NCI-H345 treated with DMSO at 0.1 percent for 48 hours (cell line): Measurements from ENCODE around the gene LIMS1.
"Not testable (repeated sequence)": the region's sequence is repeated elsewhere in the genome, so short reads cannot be mapped to it uniquely, and the experiment has no call there.

ENCODE experiments used
- DNase-seq: peaks from one replicate; lab custom pipeline; 2025; ENCODE audit not compliant: unreplicated experiment; lab: John Stamatoyannopoulos, UW

The LIMS1 gene, protein sequence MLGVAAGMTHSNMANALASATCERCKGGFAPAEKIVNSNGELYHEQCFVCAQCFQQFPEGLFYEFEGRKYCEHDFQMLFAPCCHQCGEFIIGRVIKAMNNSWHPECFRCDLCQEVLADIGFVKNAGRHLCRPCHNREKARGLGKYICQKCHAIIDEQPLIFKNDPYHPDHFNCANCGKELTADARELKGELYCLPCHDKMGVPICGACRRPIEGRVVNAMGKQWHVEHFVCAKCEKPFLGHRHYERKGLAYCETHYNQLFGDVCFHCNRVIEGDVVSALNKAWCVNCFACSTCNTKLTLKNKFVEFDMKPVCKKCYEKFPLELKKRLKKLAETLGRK

DNA sequence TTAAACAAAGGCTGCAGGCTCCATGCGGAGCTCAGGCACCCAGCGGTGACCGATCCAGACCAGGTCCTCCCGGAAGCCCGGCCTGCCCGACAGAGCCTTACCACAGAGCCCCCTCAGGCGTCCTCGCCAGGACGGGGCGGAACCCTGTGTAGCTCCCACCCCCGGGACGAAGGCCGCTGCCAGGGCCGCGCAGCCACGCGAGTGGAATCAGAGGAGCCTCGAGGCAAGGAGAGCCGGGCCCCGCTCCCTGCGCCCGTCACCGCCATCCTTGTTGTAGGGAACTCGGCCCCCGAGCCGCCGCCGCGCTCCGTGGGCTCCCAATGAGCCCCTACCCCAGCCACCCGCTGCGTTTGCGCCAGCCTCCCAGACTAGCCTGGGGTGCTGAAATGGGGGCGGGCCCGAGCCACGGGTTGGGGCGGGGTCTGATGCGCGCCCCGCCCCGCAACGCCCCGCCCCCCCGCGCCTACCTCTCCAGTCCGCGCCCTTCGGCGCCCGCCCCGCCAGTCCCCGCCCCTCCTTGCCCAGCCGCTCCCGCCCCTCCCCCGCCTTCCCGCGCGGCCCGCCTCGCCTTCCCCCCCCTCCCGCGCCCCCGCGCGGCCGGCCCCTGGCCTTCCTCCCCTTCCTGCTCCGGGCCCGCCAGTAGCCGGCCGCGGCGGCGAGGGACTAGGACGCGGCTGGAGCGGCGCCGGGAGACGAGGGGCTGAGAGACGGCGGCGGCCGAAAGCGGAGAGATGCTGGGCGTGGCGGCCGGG, at the start of gene LIMS1:
LIMS1 (plus strand) TSS at position 639 of the 752 bp plus-strand sequence; CDS start at position 732, 93 bp downstream.
- DNase-seq: peak; percentile 52

DNA sequence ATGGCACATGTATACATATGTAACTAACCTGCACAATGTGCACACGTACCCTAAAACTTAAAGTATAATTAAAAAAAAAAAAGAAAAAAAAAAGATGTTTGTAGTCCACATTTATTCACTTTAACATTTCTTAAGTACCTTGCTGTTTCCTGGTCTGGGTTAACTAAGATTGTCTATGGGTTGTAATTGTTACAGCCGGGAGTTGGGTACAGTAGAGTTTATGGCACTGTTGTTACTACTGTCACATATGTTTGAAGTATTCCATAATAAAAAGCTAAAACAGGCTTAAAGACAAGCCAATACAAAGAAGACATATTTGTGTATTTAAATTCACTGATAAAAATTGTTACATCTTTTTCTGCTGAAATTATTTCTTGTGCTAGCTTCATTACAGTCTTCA, 49.0 kb upstream of the LIMS1 start:
- no peak for DNase-seq

DNA sequence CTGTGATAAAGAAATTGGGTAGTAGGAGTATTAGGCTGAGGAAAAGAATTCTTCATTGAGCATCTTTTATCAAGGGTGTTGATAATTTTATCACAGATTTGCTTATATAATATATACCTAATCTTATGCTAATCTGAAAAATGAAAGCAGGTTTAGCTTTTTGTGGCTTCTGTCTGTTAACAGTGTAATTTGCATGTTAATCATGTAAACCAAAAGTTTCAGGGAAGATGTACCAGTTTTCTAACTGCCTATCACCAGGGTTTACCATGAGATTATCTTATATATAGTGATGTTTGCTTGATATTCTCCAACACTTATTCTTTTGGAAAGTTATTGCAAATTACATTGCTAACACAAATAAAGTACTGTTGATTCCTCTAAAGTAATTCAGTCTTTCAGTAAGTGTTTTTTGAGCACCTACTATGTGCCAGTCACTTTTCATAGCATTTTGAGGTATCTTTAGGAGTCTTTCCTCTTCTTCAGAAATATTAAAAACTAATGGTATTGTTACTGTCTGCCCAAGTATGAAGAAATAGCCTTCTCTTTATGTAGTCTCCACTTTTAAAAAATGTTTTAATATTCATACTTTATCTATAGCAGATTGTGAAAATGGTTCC, 43.7 kb upstream of the LIMS1 start:
- DNase-seq: no peak

DNA sequence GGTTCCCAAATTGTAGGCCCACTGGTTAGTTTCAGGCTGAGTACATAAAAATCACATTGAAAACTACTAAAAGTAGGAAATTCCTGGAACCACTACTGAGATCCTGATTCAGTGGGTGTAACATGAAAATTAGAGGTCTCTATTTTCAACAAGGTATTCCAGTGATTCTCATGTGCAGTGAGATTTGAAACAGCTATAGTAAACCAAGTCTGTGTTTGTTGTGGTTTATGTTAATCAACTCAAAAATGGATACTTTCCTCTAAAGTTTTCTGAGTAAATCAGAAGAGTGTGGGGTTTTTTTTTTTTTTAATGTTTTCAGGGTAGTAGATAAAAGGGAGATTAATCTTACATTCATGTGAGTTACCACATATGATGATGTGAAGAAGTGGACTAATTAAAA, 42.4 kb upstream of the LIMS1 start:
- DNase-seq: no peak

DNA sequence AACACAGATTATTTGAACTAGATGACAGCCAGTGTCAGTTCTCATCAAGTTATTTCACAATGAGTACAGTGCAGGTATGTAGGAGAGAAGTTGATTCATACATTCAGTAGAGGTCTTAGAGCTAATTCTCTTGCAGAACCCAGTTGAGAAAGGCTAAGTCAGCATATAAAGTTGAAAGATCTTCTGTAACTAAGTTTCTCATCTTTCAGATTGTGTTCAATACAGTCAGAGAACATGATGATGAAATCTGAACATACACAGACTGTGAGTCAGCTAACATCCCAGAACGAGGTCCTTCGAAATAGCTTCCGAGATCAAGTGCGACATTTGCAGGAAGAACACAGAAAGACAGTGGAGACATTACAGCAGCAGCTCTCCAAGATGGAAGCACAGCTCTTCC, 41.9 kb upstream of the LIMS1 start:
- DNase-seq: no peak

DNA sequence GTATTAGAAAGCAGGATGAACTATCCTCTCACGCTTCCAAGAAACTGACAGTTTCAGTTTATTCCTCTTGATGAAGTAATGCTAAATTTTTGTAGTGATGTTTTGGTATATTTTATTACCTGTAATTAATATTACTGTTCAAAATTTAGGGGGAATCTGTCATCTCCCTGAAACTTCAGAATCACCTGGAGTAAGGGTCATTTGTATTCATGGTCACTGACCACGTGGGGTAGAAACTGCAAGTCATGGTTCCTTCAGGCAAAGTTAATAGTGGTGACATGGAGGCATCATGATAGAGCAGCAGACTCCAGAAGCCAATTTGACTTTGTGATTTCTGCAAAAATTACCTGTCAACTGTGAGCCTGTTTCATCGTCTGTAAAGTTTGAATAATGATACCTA, 38.1 kb upstream of the LIMS1 start:
- not testable (repeated sequence) for DNase-seq

DNA sequence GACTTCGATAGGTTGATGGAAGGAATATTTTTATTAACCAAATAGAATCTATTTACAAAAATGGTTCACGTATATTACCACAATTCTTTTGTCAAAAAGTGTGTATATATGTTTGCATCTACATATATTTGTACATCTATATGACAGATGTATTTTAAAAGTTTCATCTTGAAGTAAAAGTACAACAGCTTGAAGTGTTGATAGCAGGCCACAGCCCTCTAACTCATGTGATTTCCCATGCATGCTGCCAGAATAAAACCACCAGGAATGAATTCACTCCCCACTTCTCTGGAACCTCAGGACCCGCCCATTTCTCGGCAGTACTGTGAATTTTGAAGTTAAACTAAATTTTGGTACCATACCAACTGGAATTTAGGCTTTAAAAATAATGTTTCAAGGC, 26.6 kb upstream of the LIMS1 start:
- DNase-seq: not testable (repeated sequence)

DNA sequence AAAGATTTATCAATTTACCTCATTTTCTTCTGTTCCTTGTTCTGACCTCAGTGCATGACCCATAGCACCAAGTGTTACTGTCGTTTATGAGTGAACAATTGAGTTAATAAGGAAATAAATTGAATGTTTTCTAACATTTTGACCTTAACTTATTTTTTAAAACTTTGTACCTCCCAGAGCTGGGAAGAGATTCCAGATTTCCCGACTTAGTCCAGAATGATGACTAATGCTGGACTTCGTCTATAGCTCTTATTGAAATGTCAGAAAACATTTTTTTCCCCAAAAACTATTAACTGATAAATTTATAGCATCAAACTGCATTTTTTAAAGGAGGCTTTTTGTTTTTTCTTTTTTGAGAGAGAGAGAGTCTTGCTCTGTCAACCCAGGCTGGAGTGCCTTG, 21.8 kb upstream of the LIMS1 start:
- not testable (repeated sequence) for DNase-seq

DNA sequence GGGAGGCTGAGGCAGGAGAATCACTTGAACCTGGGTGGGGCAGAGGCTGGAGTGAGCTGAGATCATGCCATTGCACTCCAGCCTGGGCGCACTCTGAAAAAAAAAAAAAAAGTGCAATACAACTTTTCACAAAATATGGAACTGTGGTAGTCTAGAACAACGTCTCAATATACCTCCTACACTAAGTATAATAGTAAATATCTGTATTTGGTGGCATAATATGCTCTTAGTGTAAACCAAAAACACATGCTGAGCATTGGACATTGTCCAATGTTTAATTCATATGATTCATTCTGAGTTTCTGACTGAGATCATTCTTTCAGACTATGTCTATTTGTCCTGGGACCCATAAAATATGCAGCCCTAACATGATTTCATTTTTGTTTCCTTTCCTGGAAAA, 19.8 kb upstream of the LIMS1 start:
- DNase-seq: not testable (repeated sequence)

DNA sequence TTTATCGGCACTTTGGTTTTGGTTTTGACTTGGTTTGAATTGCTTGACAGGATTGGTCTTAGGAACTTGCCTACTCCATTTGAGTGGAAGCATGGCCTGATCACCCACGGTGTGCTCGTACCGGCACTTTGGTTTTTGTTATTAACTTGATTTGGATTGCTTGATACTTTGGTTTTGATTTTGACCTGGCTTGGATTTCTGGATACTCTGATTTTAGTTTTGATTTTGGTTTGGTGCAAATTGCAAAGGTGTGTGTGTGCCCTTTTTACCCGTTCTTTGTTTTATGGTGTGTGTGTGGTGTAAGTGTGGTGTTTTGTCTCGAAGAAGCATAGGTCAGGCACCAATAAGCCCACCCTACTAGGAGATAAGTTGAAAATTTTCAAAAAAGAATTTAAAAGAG, 9.6 kb upstream of the LIMS1 start:
- DNase-seq: not testable (repeated sequence)

DNA sequence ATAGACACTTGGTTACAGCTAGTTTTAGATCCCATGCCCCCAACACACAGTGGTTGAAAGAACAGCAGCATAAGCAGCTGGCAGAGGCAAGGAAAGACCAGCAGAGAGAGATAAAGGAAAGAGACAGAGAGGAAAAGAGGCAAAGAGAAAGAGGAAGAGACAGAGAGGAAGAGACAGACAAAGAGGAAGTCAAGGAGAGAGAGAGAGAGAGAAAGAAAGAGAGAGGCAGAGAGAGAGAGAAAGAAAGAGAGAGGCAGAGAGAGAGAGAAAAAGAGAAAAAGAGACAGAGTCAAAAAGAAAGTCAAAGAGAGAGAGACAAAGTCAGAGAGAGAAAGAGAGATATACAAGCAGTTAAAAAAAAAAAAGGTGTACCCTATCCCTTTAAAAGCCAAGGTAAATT, 9.0 kb upstream of the LIMS1 start:
- DNase-seq: not testable (repeated sequence)

DNA sequence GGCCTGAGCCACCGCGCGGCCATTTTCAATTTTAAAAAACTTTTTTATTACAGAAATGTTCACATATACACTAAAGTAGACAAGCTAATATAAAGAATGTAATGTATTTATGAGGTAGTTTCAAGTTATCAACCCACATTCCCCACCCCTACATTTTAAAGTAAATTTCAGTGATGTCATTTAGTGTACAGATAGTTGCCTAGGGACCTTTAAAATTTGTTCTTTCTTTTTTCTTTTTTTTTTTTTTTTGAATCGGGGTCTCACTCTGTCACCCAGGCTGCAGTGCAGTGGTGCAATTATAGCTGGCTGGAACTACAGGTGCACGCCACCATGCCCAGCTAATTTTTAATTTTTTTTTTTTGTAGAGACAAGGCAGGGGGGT, 2.6 kb upstream of the LIMS1 start:
- no peak for DNase-seq

DNA sequence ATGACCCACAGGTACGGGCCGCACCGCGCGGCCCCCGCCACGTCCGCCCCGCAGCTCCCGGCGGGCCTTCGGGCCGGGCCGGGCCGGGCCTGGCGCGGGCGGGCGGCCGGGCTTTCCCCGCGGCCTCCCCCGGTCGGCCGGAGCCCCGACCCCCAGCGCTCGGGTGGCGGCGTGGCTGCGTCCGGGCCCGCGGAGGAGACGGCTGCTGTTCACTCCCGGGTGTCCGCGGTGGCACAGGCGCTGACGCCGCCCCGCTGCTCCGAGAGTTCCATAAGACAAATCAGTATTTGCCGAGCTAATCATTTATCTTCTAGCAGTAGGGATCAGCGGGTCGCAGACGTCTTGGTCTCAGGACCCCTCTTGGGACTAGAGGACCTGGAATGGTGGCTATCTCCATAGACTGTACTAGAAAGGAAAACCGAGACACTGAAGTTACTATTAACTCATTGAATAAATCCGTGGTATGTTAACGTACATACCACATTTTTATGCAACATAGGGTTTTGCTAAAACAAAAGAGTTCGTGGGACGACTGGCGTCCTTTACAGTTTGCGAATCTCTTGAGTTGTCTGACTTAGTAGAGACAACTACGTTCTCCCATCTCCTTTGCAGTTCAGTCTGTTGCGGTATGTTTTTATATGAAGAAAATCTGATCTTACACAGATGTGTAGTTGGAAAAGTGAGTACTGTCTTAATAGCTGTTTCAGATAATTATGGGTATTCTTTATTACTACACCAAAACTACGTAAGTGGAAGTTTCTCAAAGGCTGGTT, 500 bp downstream of the LIMS1 start:
- DNase-seq: peak; percentile 11

DNA sequence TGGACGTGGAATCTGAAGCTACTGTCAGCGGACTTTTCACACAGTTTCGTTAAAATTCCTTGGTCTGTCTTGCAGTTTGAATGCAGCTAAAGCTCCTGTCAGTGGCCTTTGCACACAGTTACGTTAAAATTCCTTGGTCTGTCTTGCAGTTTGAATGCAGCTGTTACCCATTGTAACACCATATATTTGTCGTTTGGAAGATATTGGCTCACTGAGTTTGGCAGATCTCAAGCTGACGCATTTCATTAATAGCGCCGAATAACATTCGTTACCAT, 1.0 kb downstream of the LIMS1 start:
- DNase-seq: no peak

DNA sequence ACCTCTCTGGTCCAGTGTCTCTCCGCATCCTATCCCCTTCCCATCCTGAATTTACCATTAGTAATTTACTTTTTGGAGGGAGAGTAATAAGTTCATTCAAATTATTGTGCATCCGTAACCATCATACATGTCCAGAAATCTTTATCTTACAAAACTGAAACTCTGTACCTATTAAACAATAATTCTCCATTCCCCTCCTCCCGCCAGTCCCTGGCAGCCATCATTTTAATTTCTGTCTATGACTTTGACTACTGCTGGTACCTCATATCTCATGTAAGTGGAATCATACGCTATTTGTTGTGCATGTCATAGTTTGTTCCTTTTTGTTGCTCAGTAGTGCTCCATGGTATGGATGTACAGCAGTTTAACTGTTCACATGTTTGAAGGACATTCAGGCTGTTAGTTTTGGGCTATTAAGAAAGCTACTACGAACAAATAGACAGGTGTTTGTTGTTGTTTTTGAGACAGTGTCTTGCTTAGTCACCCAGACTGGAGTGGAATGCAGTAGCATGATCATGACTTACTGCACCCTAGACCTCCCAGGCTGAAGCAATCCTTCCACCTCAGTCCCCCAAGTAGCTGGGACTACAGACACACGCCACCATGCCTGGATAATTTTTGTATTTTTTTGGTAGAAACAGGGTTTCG, 2.0 kb downstream of the LIMS1 start:
- DNase-seq: no peak

DNA sequence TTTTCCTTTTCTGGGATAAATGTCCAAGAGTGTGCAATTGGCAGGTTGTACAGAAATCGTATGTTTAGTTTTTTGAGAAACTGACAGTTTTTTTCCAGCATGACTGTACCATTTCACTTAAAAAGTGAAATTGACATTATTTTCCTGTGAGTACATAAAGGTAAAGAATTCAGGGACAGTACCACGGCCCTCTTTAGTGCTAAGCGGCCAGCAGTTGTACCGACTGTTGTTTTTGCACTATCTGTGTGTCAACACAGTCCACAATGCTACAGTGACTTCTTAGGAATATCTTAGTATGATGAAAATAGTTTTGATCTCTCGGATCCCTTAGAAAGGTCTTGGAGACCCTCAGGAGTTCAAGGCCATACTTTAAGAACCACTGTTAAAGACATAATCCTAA, 2.6 kb downstream of the LIMS1 start:
- no peak for DNase-seq

DNA sequence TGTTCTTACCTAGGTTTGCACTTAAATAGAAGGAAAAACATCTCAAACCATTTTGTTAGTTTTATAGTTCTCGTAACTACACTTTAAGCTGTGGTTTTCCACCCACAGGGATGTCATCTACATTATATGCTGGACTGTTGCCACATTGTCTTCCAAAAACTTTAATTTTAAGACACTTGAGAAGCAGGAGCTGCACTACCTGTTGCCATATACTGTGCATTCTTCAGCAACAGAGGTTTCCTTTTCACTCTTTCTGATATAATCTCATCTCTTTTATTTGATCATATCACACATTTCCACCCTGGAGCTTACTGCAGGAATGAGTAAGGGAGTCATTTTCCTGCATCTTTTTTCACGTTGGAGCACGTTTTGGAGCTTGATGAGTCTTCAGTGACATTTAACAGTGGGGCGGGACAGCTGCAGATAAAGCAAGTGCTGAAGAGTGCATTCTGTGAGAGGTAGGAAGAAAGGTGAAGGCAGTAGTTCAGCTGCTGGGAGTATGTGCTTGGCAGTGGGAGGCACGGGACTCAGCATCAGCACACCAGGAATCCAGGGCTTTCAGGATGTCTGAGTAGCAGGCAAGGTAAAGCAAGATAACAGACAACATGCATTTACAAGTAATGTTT, 3.8 kb downstream of the LIMS1 start:
- no peak for DNase-seq

DNA sequence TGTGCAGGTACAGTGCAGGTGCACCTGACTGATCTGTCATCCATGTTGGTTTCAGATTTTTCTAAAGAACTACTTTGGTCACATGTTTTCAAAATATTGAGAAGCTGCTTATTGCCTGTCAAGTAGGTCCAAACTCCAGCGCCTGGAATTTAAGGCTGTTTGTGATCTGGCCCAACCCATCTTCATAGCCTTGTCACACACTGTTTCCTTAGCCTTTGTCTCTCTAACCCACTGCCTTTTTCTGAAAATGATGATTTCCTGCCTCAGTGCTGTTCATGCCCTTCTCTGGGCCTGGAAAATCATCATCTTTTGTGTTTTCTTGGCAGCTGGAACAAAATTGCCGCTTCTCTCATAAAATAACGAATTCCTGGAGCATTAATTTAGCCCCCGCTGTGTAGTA, 7.2 kb downstream of the LIMS1 start:
- DNase-seq: no peak

DNA sequence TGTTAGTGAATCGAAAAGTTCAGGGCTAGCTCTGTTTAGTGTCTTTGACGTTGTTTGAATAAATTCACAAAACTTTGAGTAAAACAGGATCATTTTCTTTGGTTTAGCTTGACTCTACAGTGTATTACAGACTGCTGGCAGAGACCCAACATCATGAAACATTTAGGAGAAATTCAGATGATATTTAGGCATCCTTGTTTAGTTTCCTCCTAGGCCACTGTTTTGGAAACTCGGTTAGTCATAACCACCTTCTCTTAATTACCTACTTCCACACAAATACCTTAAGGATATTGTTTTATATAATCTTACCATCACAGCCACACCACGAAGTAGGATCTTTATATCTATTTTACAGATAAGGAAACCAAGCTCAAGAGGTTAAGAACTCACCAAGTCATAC, 7.8 kb downstream of the LIMS1 start:
- no peak for DNase-seq

DNA sequence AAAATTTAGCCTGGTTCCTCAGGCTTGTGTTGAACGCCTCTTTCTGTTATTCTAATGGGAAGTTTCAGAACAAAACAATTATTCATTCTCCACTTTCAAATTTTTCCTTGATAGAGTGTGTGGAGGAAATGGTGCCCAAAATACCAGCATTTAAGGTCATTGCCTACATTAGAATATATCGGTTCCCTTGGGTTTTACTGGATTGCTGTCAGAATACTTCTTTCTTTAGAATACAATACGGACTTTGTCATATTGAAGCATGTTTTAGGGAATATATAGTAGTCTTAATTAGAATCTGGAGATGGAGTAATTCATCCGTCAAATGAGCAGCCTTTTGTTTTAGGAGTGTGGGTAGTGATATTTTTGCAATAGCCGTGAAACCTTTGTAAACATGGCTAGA, 13.3 kb downstream of the LIMS1 start:
- no peak for DNase-seq
